Neural cell (in vitro differentiated cells): ENCODE data around the gene ELMOD1. TPM values are rescaled to one million over a fixed set of nuclear protein-coding genes. Genes with fewer than 3 reads are reported as not detected.

Source experiments
- H2AFZ ChIP-seq: fragments of 200-600, 300-800 bp; sonication (generic), shearing (Covaris generic); 2 replicates; pipeline ENCODE4 v1.6.0; 2014; ENCODE audit warnings: low read depth, mild to moderate bottlenecking, antibody characterized with exemption, low read length, moderate library complexity
- H3F3A ChIP-seq: fragments of 200-600 bp; shearing (Covaris generic); 2 replicates; pipeline ENCODE4 v1.6.1; 2016; ENCODE audit warnings: mild to moderate bottlenecking, moderate library complexity, mixed read lengths, antibody characterized with exemption, low read length; ENCODE audit not compliant: insufficient read depth, poor library complexity, severe bottlenecking
- H3K27ac ChIP-seq: fragments of 200-600, 300-800 bp; sonication (generic), shearing (Covaris generic); 2 replicates; pipeline ENCODE4 v1.5.1; 2014; ENCODE audit warnings: mild to moderate bottlenecking, low read length, moderate library complexity
- H3K27me3 ChIP-seq: fragments of 300-800, 200-600 bp; sonication (generic), shearing (Covaris generic); 2 replicates; pipeline ENCODE4 v1.6.0; 2014; ENCODE audit warnings: mild to moderate bottlenecking, low read depth, low read length, moderate library complexity; ENCODE audit not compliant: insufficient read depth
- H3K36me3 ChIP-seq: fragments of 300-800, 200-600 bp; sonication (generic), shearing (Covaris generic); 2 replicates; pipeline ENCODE4 v1.5.1; 2014; ENCODE audit warnings: mild to moderate bottlenecking, antibody characterized with exemption, low read length, moderate library complexity; ENCODE audit not compliant: insufficient read depth
- H3K4me2 ChIP-seq: fragments of 300-800, 200-600 bp; sonication (generic), shearing (Covaris generic); 2 replicates; pipeline ENCODE4 v1.6.0; 2014; ENCODE audit warnings: mild to moderate bottlenecking, low read length
- H3K4me3 ChIP-seq: fragments of 300-800, 200-600 bp; sonication (generic), shearing (Covaris generic); 2 replicates; pipeline ENCODE4 v1.5.1; 2014; ENCODE audit warnings: mild to moderate bottlenecking, low read length, moderate library complexity
- H3K79me2 ChIP-seq: fragments of 200-600 bp; shearing (Covaris generic); replicated peaks from 2 replicates; pipeline ENCODE4 v1.6.0; 2014; ENCODE audit warnings: mild to moderate bottlenecking, low read length, moderate library complexity; ENCODE audit not compliant: insufficient read depth
- H3K9ac ChIP-seq: fragments of 300-800, 200-600 bp; sonication (generic), shearing (Covaris generic); 2 replicates; pipeline ENCODE4 v1.6.1; 2016; ENCODE audit warnings: mild to moderate bottlenecking, low read length, mixed read lengths
- H3K9me2 ChIP-seq: fragments of 200-600 bp; shearing (Covaris generic); 2 replicates; pipeline ENCODE4 v1.6.1; 2016; ENCODE audit warnings: mild to moderate bottlenecking, low read length, mixed read lengths; ENCODE audit not compliant: insufficient read depth
- H3K9me3 ChIP-seq: fragments of 200-600, 300-800 bp; sonication (generic), shearing (Covaris generic); 2 replicates; pipeline ENCODE4 v1.6.1; 2016; ENCODE audit warnings: mild to moderate bottlenecking, mixed run types, low read length, moderate library complexity, mixed read lengths
- H4K20me1 ChIP-seq: fragments of 200-600 bp; shearing (Covaris generic); 2 replicates; pipeline ENCODE4 v1.6.1; 2016; ENCODE audit warnings: mild to moderate bottlenecking, mixed run types; ENCODE audit not compliant: insufficient read depth
- CTCF ChIP-seq: fragments of 450-650 bp; IDR thresholded peaks from 2 replicates; pipeline ENCODE4 v1.5.1; 2014; ENCODE audit warnings: antibody characterized with exemption, mild to moderate bottlenecking, moderate library complexity; ENCODE audit not compliant: poor library complexity, severe bottlenecking
- EP300 ChIP-seq: fragments of 450-650 bp; conservative IDR thresholded peaks from 2 replicates; pipeline ENCODE4 v1.6.1; 2014; ENCODE audit warnings: antibody characterized with exemption, mild to moderate bottlenecking, moderate library complexity; ENCODE audit not compliant: poor library complexity, severe bottlenecking
- EZH2 ChIP-seq: fragments of 200-600, 300-800 bp; shearing (Covaris generic), sonication (generic); IDR thresholded peaks from 2 replicates; pipeline ENCODE4 v1.6.1; 2014; ENCODE audit warnings: antibody characterized with exemption, low read length, borderline replicate concordance, mild to moderate bottlenecking; ENCODE audit not compliant: insufficient read depth, poor library complexity, severe bottlenecking
- MXI1 ChIP-seq: fragments of 450-650 bp; conservative IDR thresholded peaks from 2 replicates; pipeline ENCODE4 v1.6.1; 2014; ENCODE audit warnings: antibody characterized with exemption, mild to moderate bottlenecking; ENCODE audit not compliant: poor library complexity, severe bottlenecking
- POLR2AphosphoS5 ChIP-seq: IDR thresholded peaks from 2 replicates; pipeline ENCODE4 v1.6.1; 2012
- RAD21 ChIP-seq: fragments of 450-650 bp; conservative IDR thresholded peaks from 2 replicates; pipeline ENCODE4 v1.6.1; 2014; ENCODE audit warnings: antibody characterized with exemption, mild to moderate bottlenecking, moderate library complexity
- REST ChIP-seq: IDR thresholded peaks from 2 replicates; pipeline ENCODE4 v1.6.1; 2012; ENCODE audit warnings: borderline replicate concordance
- SMC3 ChIP-seq: fragments of 450-650 bp; conservative IDR thresholded peaks from 2 replicates; pipeline ENCODE4 v1.6.1; 2014; ENCODE audit warnings: antibody characterized with exemption, mild to moderate bottlenecking, moderate library complexity; ENCODE audit not compliant: poor library complexity
- TAF1 ChIP-seq: IDR thresholded peaks from 2 replicates; pipeline ENCODE4 v1.6.1; 2012; ENCODE audit warnings: low read depth
- polyA plus RNA-seq: library from polyadenylated mRNA; depleted of rRNA; stranded (reverse); fragments of >200 nt; gene quantifications from 2 replicates; pipeline ENCODE4 v1.2.3, GENCODE V29; 2014

The ELMOD1 gene
- polyA plus RNA-seq, 1 donor from 2014 or later = 12.5 TPM

- no peak overlapping the region for H3K4me2 ChIP-seq
- TF ChIP-seq REST = no peak
- TF ChIP-seq CTCF = no peak
- no peak for TF ChIP-seq EP300
- TF ChIP-seq POLR2AphosphoS5 = no peak
- no peak for TF ChIP-seq TAF1
- TF ChIP-seq EZH2 = no peak
- no peak for TF ChIP-seq RAD21
- TF ChIP-seq SMC3 = no peak
- no peak for TF ChIP-seq MXI1
- H3K36me3 ChIP-seq = no peaks in the 10 kb centered on the region
Observed at GRCh38 chr11:107708792-107709191, 117.8 kb downstream of the ELMOD1 start.

GRCh38 chr11:107710301-107710700 lies 119.4 kb downstream of the ELMOD1 start:
- no peak overlapping the region for H3K9ac ChIP-seq
- no peak for TF ChIP-seq TAF1
- TF ChIP-seq CTCF = no peak
- no peak for TF ChIP-seq SMC3
- TF ChIP-seq REST = no peak
- no peak for TF ChIP-seq POLR2AphosphoS5
- no peak for TF ChIP-seq RAD21
- no peak for TF ChIP-seq MXI1
- TF ChIP-seq EP300 = no peak
- no peak for TF ChIP-seq EZH2
- H3K4me3 ChIP-seq = no peak overlapping the region
- no peaks in the 10 kb centered on the region for H3K9me2 ChIP-seq
- H3K79me2 ChIP-seq = no peaks in the 10 kb centered on the region
- H3K27me3 ChIP-seq = peaks cover 4% of the 10 kb centered on the region
- no peaks in the 10 kb centered on the region for H3K36me3 ChIP-seq
- no peak overlapping the region for H3K4me2 ChIP-seq
- H4K20me1 ChIP-seq = no peaks in the 10 kb centered on the region
- H2AFZ ChIP-seq = no peak overlapping the region
- H3F3A ChIP-seq = no peaks in the 10 kb centered on the region
- no peaks in the 10 kb centered on the region for H3K9me3 ChIP-seq
- H3K27ac ChIP-seq = no peak overlapping the region

More at GRCh38 chr11:107708792-107709191, 117.8 kb downstream of the ELMOD1 start:
- no peaks in the 10 kb centered on the region for H3K9me2 ChIP-seq
- peaks cover 4% of the 10 kb centered on the region for H3K27me3 ChIP-seq
- H3K9me3 ChIP-seq = no peaks in the 10 kb centered on the region
- H3K4me3 ChIP-seq = no peak overlapping the region
- no peaks in the 10 kb centered on the region for H4K20me1 ChIP-seq
- H3K27ac ChIP-seq = no peak overlapping the region
- H2AFZ ChIP-seq = no peak overlapping the region
- no peaks in the 10 kb centered on the region for H3F3A ChIP-seq
- H3K79me2 ChIP-seq = no peaks in the 10 kb centered on the region
- no peak overlapping the region for H3K9ac ChIP-seq
